A549 (cell line): ENCODE data around the gene RIN1.

Experiments used
- CBX2 ChIP-seq: fragments of 200-600 bp; sonication (generic); IDR thresholded peaks from 2 replicates; pipeline ENCODE4 v1.6.1; 2016; ENCODE audit warnings: low read depth, mild to moderate bottlenecking, borderline replicate concordance
- CEBPB ChIP-seq, 2 experiments: fragments of >200 bp in 1 of 2; sonication (Bioruptor Twin) in 1 of 2; formaldehyde crosslinking in 1 of 2; IDR thresholded peaks; 2 replicates each; pipeline ENCODE4 v1.6.1; 2012 to 2016
- CHD2 ChIP-seq: fragments of 150-350 bp; IDR thresholded peaks from 2 replicates; pipeline ENCODE4 v1.6.1; 2014; ENCODE audit warnings: low read length; ENCODE audit not compliant: partially characterized antibody
- CTCF ChIP-seq: fragments of >200 bp; sonication (Bioruptor Twin); formaldehyde crosslinking; IDR thresholded peaks from 3 replicates; pipeline ENCODE4 v1.5.1; 2016
- JUN ChIP-seq, 2 experiments: fragments of >200 bp; sonication (Bioruptor Twin); formaldehyde crosslinking; IDR thresholded peaks; 2 replicates in 1 of 2; 3 replicates in 1 of 2; pipeline ENCODE4 v1.6.1; 2016 to 2017
- MAFK ChIP-seq: fragments of 450-650 bp; IDR thresholded peaks from 2 replicates; pipeline ENCODE4 v1.6.1; 2014; ENCODE audit not compliant: partially characterized antibody
- MAZ ChIP-seq: fragments of 150-350 bp; IDR thresholded peaks from 2 replicates; pipeline ENCODE4 v1.6.1; 2014; ENCODE audit warnings: antibody characterized with exemption, low read depth, low read length, borderline replicate concordance
- PHF8 ChIP-seq: fragments of 200-600 bp; sonication (generic); IDR thresholded peaks from 2 replicates; pipeline ENCODE4 v1.6.1; 2016; ENCODE audit warnings: low read depth, mild to moderate bottlenecking, antibody characterized with exemption, moderate library complexity, borderline replicate concordance
- POLR2A ChIP-seq: IDR thresholded peaks from 2 replicates; pipeline ENCODE4 v1.6.1; 2012; ENCODE audit warnings: mild to moderate bottlenecking, low read length
- POLR2AphosphoS2 ChIP-seq: conservative IDR thresholded peaks from 2 replicates; pipeline ENCODE4 v1.6.1; 2012; ENCODE audit warnings: low read length, improper control_type of control experiment, inconsistent platforms
- RFX5 ChIP-seq: fragments of 450-650 bp; IDR thresholded peaks from 2 replicates; pipeline ENCODE4 v1.7.1; 2014; ENCODE audit warnings: antibody characterized with exemption, mild to moderate bottlenecking, moderate library complexity
- SMC3 ChIP-seq: fragments of >200 bp; sonication (Bioruptor Twin); formaldehyde crosslinking; IDR thresholded peaks from 3 replicates; pipeline ENCODE4 v1.6.1; 2018; ENCODE audit warnings: inconsistent platforms
- ZFP36 ChIP-seq: fragments of 450-650 bp; IDR thresholded peaks from 2 replicates; pipeline ENCODE4 v1.6.1; 2014; ENCODE audit warnings: borderline replicate concordance; ENCODE audit not compliant: partially characterized antibody
- TF ChIP-seq, protein P1 (sequence below): fragments of 450-650 bp; IDR thresholded peaks from 2 replicates; pipeline ENCODE4 v1.6.1; 2014; ENCODE audit warnings: antibody characterized with exemption

DNA sequence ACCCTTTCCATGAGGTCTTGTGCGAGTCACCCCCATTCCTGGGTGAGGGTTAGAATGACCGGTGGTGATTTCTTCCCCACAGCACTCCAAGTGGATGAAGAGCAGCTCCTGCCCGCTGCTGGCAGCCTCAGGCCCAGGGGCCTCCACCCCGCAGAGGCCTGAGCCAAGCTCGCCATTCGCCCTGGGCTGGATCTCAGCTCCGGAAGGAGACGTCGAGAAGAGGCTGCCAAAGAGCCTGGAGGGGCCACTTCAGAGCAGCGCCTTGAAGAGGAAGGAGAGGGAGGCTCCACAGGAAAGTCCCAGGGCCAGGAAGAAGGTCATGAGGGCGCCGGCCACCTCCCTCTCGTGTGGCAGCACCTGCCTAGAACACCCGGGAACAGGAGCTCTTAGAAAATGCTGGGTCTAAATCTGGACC, 27.0 kb upstream of the RIN1 start:
- TF ChIP-seq, protein P1, sequence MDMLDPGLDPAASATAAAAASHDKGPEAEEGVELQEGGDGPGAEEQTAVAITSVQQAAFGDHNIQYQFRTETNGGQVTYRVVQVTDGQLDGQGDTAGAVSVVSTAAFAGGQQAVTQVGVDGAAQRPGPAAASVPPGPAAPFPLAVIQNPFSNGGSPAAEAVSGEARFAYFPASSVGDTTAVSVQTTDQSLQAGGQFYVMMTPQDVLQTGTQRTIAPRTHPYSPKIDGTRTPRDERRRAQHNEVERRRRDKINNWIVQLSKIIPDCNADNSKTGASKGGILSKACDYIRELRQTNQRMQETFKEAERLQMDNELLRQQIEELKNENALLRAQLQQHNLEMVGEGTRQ: no peak
- TF ChIP-seq CTCF: no peak
- TF ChIP-seq PHF8: no peak
- TF ChIP-seq POLR2AphosphoS2: no peak
- no peak for TF ChIP-seq POLR2A
- no peak for TF ChIP-seq JUN (IDR thresholded peaks at IDR 0.05)
- no peak for TF ChIP-seq MAFK
- TF ChIP-seq CHD2: no peak
- no peak for TF ChIP-seq ZFP36
- TF ChIP-seq MAZ: no peak
- no peak for TF ChIP-seq CBX2
- TF ChIP-seq SMC3: no peak
- TF ChIP-seq RFX5: no peak
- no peak for TF ChIP-seq CEBPB (IDR thresholded peaks at IDR 0.05)
